ENCODE results near the gene RPL13. TPM values are rescaled to one million over a fixed set of nuclear protein-coding genes. Genes with fewer than 3 reads are reported as not detected.

Gene RPL13
- total and polyA plus RNA-seq, 2 of the 13 experiments (the other 11 are each of a cell fraction or from before 2014, with no cell fraction given): 2,988 to 4,411 TPM

- TF ChIP-seq ZGPAT (CRISPR knock-in tag; IDR thresholded peaks at IDR 0.05) (peak; percentile 79), ZNF552 (CRISPR knock-in tag; IDR thresholded peaks at IDR 0.05; ENCODE audit: borderline replicate concordance) (no peak), THAP7 (CRISPR knock-in tag; IDR thresholded peaks at IDR 0.05) (0 out of 2 replicates have a peak, but pooled peaks have one; percentile 12), ZBTB7B (CRISPR knock-in tag; IDR thresholded peaks at IDR 0.05) (peak; percentile 90; the same call in 1 of the 2 replicates), ZNF746 (CRISPR knock-in tag; IDR thresholded peaks at IDR 0.05) (peak; percentile 69; the same call in 1 of the 2 replicates), ZMYM2 (CRISPR knock-in tag; IDR thresholded peaks at IDR 0.05) (peak; percentile 90), BCL3 (CRISPR knock-in tag; IDR thresholded peaks at IDR 0.05) (no peak), CSRNP2 (CRISPR knock-in tag; conservative IDR thresholded peaks at IDR 0.05; ENCODE audit: low read depth) (no peak), ZNF710 (CRISPR knock-in tag; IDR thresholded peaks at IDR 0.05; ENCODE audit: borderline replicate concordance) (peak; percentile 77), ZBTB44 (CRISPR knock-in tag; IDR thresholded peaks at IDR 0.05) (no peak), ZBED4 (CRISPR knock-in tag; IDR thresholded peaks at IDR 0.05; ENCODE audit: borderline replicate concordance) (peak; percentile 98), ZNF12 (CRISPR knock-in tag; IDR thresholded peaks at IDR 0.05) (peak; percentile 90), ZNF749 (CRISPR knock-in tag; IDR thresholded peaks at IDR 0.05; ENCODE audit: borderline replicate concordance) (no peak)
These were observed 12.2 kb downstream of the RPL13 start (continued) for GRCh38 chr16:89572485-89573205.
